T-cell (primary cell): ENCODE measurements around the gene SPRN. TPM values are rescaled to one million over a fixed set of nuclear protein-coding genes. Genes with fewer than 3 reads are reported as not detected.
"Not testable (repeated sequence)": the region's sequence is repeated elsewhere in the genome, so short reads cannot be mapped to it uniquely, and the experiment has no call there.

ENCODE experiments used
- ATAC-seq, 4 experiments: fragments of 200-7000 bp in 3 of 4; fragments of 150-1000 bp in 1 of 4; cut with Tn5 transposase; replicated peaks in 1 of 4; 1 replicate in 3 of 4; 2 replicates in 1 of 4; pipeline ENCODE4 v1.10.0; 2021; ENCODE audit warnings: moderate library complexity in 3 of 4, mild to moderate bottlenecking in 2 of 4, moderate number of reproducible peaks in 1 of 4
- CTCF ChIA-PET, 2 donors: fragments of 300-600 bp; sonication (Branson Sonifier 250); formaldehyde crosslinking; loops; one replicate each; lab custom pipeline; 2022; ENCODE audit warnings: antibody characterized with exemption in 2 of 2; lab: Charles Lee
- POLR2A ChIA-PET, 2 donors: fragments of 300-600 bp; sonication (Branson Sonifier 250); formaldehyde crosslinking; loops; one replicate each; lab custom pipeline; 2022; ENCODE audit warnings: antibody characterized with exemption in 2 of 2; lab: Charles Lee
- DNase-seq, 35 experiments: peaks; one replicate each; pipeline versions ENCODE4 v3.0.0 to v3.0.0-alpha.2; 2013 to 2023
- H3K27ac ChIP-seq: one replicate; pipeline ENCODE4 v1.5.1; 2013; ENCODE audit warnings: low read length
- H3K27me3 ChIP-seq, 2 experiments: replicated peaks in 1 of 2; 1 replicate in 1 of 2; 2 replicates in 1 of 2; pipeline versions ENCODE4 v1.6.1 to v1.7.0; 2013; ENCODE audit warnings: low read length in 1 of 2, mixed read lengths in 1 of 2; ENCODE audit not compliant: control insufficient read depth in 2 of 2, insufficient read depth in 2 of 2; ENCODE audit errors: extremely low read depth in 1 of 2
- H3K36me3 ChIP-seq, 2 donors: 1 replicate in 1 of 2; 2 replicates in 1 of 2; pipeline versions ENCODE4 v1.6.1 to v1.7.0; 2013; ENCODE audit warnings: low read length in 1 of 2; ENCODE audit not compliant: control insufficient read depth in 2 of 2, insufficient read depth in 1 of 2; ENCODE audit errors: extremely low read depth in 1 of 2
- H3K4me1 ChIP-seq, 2 experiments: 1 replicate in 1 of 2; 2 replicates in 1 of 2; pipeline versions ENCODE4 v1.6.1 to v1.7.0; 2013; ENCODE audit warnings: low read length in 2 of 2, mixed read lengths in 1 of 2; ENCODE audit not compliant: insufficient read depth in 2 of 2, control insufficient read depth in 1 of 2; ENCODE audit errors: extremely low read depth in 1 of 2
- H3K4me3 ChIP-seq, 2 donors: 1 replicate in 1 of 2; 2 replicates in 1 of 2; pipeline versions ENCODE4 v1.5.1 to v1.7.0; 2013; ENCODE audit warnings: mild to moderate bottlenecking in 2 of 2, low read length in 1 of 2, moderate library complexity in 1 of 2; ENCODE audit not compliant: control insufficient read depth in 1 of 2; ENCODE audit errors: extremely low read depth in 1 of 2
- H3K9me3 ChIP-seq: 2 replicates; pipeline ENCODE4 v1.7.0; 2013
- H3K27ac Mint-ChIP-seq, 2 donors: one replicate each; pipeline ENCODE4 v1.8.0; 2020 to 2021; ENCODE audit warnings: mild to moderate bottlenecking in 2 of 2, mixed read lengths in 2 of 2
- H3K27me3 Mint-ChIP-seq, 2 donors: one replicate each; pipeline ENCODE4 v1.8.0; 2021 to 2022; ENCODE audit warnings: mixed read lengths in 2 of 2
- H3K36me3 Mint-ChIP-seq: one replicate; pipeline ENCODE4 v1.8.0; 2021; ENCODE audit warnings: mixed read lengths
- H3K4me1 Mint-ChIP-seq, 3 donors: one replicate each; pipeline ENCODE4 v1.8.0; 2020 to 2022; ENCODE audit warnings: mixed read lengths in 3 of 3, mild to moderate bottlenecking in 1 of 3
- H3K4me3 Mint-ChIP-seq, 3 donors: one replicate each; pipeline ENCODE4 v1.8.0; 2020 to 2022; ENCODE audit warnings: mild to moderate bottlenecking in 3 of 3, mixed read lengths in 3 of 3, moderate library complexity in 3 of 3
- H3K9me3 Mint-ChIP-seq, 3 donors: one replicate each; pipeline ENCODE4 v1.8.0; 2020 to 2022; ENCODE audit warnings: mixed read lengths in 3 of 3
- WGBS: methylation state at CpG from one replicate; pipeline ENCODE4 v1.1.5; 2013; ENCODE audit warnings: missing lambda C conversion rate; ENCODE audit not compliant: insufficient coverage; 5-methylcytosine and 5-hydroxymethylcytosine counted together
- total RNA-seq, 35 experiments: library from RNA in 6 of 35; stranded (reverse) in 6 of 35; fragments of 120-200 nt in 1 of 35; gene quantifications; one replicate each; pipeline versions ENCODE4 v1.2.1 to v1.2.4 and lab custom pipeline; 2013 to 2026

Gene SPRN
- total RNA-seq, 5 donors from 2014 or later (not counting 1 experiment from before 2014, with no cell fraction given): 0.06 to 0.12 TPM; not detected in 3

DNA sequence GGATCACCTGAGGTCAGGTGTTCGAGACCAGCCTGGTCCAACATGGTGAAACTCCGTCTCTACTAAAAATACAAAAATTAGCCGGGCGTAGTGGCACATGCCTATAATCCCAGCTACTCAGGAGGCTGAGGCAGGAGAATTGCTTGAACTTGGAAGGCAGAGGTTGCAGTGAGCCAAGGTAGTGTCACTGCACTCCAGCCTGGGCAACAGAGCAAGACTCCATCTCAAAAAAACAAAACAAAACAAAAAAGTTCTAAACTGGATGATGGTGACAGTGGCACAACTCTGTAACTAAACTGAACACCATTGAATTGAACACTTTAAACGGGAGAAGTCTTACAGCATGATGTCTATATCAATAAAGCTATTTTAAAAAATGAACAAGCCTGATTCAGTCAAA, 48.2 kb downstream of the SPRN start:
- Mint-ChIP-seq H3K4me1 (peaks cover 6 to 24% (median 14%) of the 10 kb centered on the region in 3 donors), H3K27ac (peak overlapping the region in 1 of 2 donors; percentile 36), H3K4me3 (peak overlapping the region; percentile 32 to 73 (median 73))
- H3K4me3 ChIP-seq, POLR2A ChIA-PET, H3K27me3 Mint-ChIP-seq, H3K36me3 ChIP-seq, H3K9me3 ChIP-seq, H3K36me3 Mint-ChIP-seq, H3K27ac ChIP-seq, CTCF ChIA-PET, DNase-seq, H3K27me3 ChIP-seq, H3K9me3 Mint-ChIP-seq, ATAC-seq: not testable (repeated sequence)
- 100% methylated on average over 1 of the region's 5 CpGs for WGBS
- peaks cover 3 to 38% of the 10 kb centered on the region in 2 experiments for H3K4me1 ChIP-seq

DNA sequence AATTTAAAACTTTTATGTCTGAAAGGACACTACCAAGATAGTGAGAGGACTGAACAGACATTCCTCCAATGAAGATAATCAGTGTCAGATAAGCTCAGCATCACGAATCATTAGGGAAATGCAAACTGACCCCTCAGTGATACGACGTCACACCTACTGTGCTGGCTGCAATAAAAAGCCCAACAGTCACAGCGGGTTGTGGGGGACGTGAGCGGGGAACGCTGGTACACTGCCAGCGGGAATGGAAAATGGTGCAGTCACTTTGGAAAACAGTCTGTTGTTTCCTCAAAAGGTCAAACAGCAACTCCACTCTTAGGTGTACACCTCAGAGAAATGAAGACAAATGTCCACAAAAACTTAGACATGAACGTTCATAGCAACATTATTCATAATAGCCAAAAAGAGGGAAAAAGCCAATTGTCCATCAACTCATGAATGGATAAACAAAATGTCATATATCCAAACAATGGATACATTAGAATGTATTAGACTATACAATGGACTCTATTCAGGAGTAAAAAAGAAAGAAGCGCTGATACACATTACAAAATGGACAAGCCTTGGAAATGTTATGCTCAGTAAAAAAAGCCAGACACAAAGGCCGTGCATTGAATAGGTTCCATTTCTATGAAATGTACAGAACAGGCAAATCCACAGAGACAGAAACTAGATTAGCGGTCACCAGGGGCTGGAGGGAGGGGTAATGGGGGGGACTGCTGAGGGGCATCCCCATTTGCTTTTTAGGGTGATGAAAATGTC, 48.9 kb downstream of the SPRN start:
- CTCF ChIA-PET: interaction anchor here in 1 of 2 donors (0.6 kb wide), 1 partner anchor 45 kb away, joined by 3 read pairs; no protein-coding TSS in a partner anchor
- Mint-ChIP-seq H3K36me3 (no peaks in the 10 kb centered on the region), H3K27ac (no peak overlapping the region), H3K4me1 (peaks cover 6 to 24% (median 12%) of the 10 kb centered on the region in 3 donors), H3K9me3 (no peaks in the 10 kb centered on the region), H3K4me3 (peak overlapping the region; percentile 47 to 56 (median 48)), H3K27me3 (no peaks in the 10 kb centered on the region)
- ATAC-seq (no peak), DNase-seq (no peak)
- POLR2A ChIA-PET: interaction anchor here in 1 of 2 donors (0.8 kb wide), 1 partner anchor 14 kb away, joined by 3 read pairs; no protein-coding TSS in a partner anchor
- Histone ChIP-seq H3K9me3 (no peaks in the 10 kb centered on the region), H3K27ac (no peak overlapping the region), H3K4me3 (no peak overlapping the region), H3K36me3 (no peaks in the 10 kb centered on the region), H3K27me3 (peaks cover 0 to 5% of the 10 kb centered on the region in 2 experiments), H3K4me1 (peaks cover 3 to 38% of the 10 kb centered on the region in 2 experiments)
- WGBS: 96% methylated on average over 10 of the region's 12 CpGs

DNA sequence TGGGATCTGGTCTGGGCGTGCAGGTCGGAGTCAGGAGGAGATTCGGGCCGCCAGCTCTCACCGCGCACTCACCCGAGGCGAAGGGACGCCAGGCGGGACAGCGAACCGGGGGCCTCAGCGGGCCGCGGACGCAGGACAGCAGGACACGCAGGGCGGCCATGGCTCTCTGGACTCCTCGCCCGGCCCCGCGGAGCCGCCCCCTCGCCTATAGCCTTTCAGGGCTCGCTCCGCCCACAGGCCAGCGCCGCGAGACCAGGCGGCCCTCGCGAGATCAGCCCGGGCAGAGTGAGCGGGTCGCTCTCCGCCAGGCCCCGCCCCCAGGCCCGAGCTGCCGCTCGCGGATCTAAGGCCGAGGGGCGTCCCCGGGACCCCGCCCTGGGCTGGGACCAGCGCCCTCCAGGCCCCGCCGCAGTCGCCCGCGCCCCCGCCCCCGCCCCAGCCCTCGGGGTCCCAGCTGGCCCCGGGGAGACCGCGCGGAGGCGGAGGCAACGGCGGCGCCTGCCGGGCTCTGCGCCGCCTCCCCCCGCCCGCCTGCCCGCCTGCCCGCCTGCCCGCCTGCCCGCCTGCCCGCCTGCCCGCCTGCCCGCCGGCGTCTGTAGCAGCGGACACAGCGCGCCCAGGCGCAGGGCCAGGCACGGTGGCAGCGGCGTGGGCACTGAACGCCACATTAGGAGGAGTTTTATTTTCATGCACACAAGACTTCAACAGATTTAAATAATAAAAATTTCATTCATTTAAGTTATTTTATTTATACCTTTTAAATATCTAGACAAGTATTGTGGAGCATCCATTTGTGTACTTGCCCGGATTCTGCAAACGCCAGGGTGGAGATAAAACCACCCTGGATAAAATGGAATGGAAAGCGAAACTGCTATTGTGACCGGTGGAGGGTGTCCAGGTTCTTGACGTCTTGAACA, 51.0 kb downstream of the SPRN start, which contains the start of gene ECHS1:
TSS of gene ECHS1 (minus strand) at position 181 of the 917 bp plus-strand sequence. CDS start at position 160, 21 bp downstream.
- H3K9me3 ChIP-seq: no peaks in the 10 kb centered on the region
- H3K4me1 ChIP-seq: peaks cover 3 to 27% of the 10 kb centered on the region in 2 experiments
- POLR2A ChIA-PET: no interaction called here
- peak within 1 kb of the TSS; percentile 55 to 57 for H3K4me3 ChIP-seq
- Mint-ChIP-seq H3K27ac (peak within 1 kb of the TSS; percentile 31 to 76), H3K9me3 (no peaks in the 10 kb centered on the region), H3K4me1 (peaks cover 6 to 19% (median 9%) of the 10 kb centered on the region in 3 donors), H3K36me3 (peaks cover 5% of the 10 kb centered on the region), H3K27me3 (no peaks in the 10 kb centered on the region), H3K4me3 (peak within 1 kb of the TSS; percentile 79)
- peaks cover 0 to 5% of the 10 kb centered on the region in 2 experiments for H3K27me3 ChIP-seq
- peaks cover 6 to 15% of the 10 kb centered on the region in 2 donors for H3K36me3 ChIP-seq
- DNase-seq: peak; percentile 77 to 94 (median 89)
- peak; percentile 99 for ATAC-seq
- no peak within 1 kb of the TSS for H3K27ac ChIP-seq
- under 1% methylated on average over 71 of the region's 89 CpGs for WGBS
- CTCF ChIA-PET: no interaction called here

DNA sequence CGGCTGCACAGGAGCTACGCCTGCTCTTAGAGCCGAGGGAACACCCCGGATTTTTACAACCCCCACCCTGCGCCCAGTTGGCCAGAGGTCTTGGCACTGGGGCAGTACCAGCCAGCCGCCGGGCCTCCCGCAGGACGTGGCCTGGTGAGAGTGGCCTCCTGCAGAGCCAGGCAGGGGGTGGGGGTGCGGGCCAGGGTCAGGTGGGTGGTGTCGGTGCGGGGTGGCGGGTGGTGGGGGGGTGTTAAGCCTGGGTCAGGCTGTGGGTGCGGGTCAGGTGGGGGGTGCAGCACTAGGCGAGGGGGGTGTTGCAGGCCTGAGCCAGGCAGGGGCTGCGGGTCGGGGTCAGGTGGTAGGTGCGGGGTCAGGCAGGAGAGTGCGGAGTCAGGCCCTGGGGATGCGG, 51.9 kb downstream of the SPRN start:
- CTCF ChIA-PET: no interaction called here
- no peak overlapping the region for H3K4me3 ChIP-seq

More for the DNA sequence above, 51.9 kb downstream of the SPRN start:
- H3K4me1 Mint-ChIP-seq: peaks cover 6 to 18% (median 6%) of the 10 kb centered on the region in 3 donors
- POLR2A ChIA-PET: no interaction called here
- H3K27me3 Mint-ChIP-seq: no peaks in the 10 kb centered on the region
- Histone ChIP-seq H3K9me3 (no peaks in the 10 kb centered on the region), H3K4me1 (peaks cover 3 to 20% of the 10 kb centered on the region in 2 experiments), H3K36me3 (peaks cover 6 to 20% of the 10 kb centered on the region in 2 donors), H3K27me3 (peaks cover 0 to 3% of the 10 kb centered on the region in 2 experiments), H3K27ac (no peak overlapping the region)
- H3K9me3 Mint-ChIP-seq: no peaks in the 10 kb centered on the region
- H3K4me3 Mint-ChIP-seq: peak overlapping the region; percentile 74 to 79 (median 77)
- ATAC-seq (no peak), DNase-seq (no peak)
- no peak overlapping the region for H3K27ac Mint-ChIP-seq
- WGBS: 90% methylated on average over 11 of the region's 20 CpGs
- peaks cover 5% of the 10 kb centered on the region for H3K36me3 Mint-ChIP-seq

Other genes with a start within 250 kb of the SPRN start
- gene UTF1, start 194.4 kb downstream of the SPRN start, total RNA-seq: under 1 TPM in 1 of 5 donors, not detected in 4; 0.23 TPM
- under 1 TPM in 3 of 5 donors, not detected in 2; 0.12 to 0.13 (median 0.12) TPM for gene VENTX, start 186.8 kb downstream of the SPRN start, total RNA-seq
- 100 to 1,000 TPM in 3 of 5 donors, 10 to 100 TPM in 2; 80.5 to 142 (median 107) TPM for gene ADAM8, start 147.8 kb downstream of the SPRN start, total RNA-seq
- 10 to 100 TPM; 64.5 to 80.8 (median 72.7) TPM for gene TUBGCP2, start 115.8 kb downstream of the SPRN start, total RNA-seq
- 10 to 100 TPM; 35.2 to 44.7 (median 36.8) TPM for gene ZNF511, start 115.7 kb downstream of the SPRN start, total RNA-seq
- 1 to 10 TPM in 4 of 5 donors, under 1 TPM in 1; 0.68 to 5.1 (median 3.6) TPM for gene CALY, start 87.7 kb downstream of the SPRN start, total RNA-seq
- not detected for gene PRAP1, start 77.3 kb downstream of the SPRN start, total RNA-seq
- 10 to 100 TPM in 4 of 5 donors, 1 to 10 TPM in 1; 9.4 to 30.3 (median 26.9) TPM for gene FUOM, start 66.6 kb downstream of the SPRN start, total RNA-seq
- 10 to 100 TPM; 17.6 to 31.7 (median 27.2) TPM for gene ECHS1, start 51.3 kb downstream of the SPRN start, total RNA-seq
- 10 to 100 TPM in 3 of 5 donors, 1 to 10 TPM in 2; 4.3 to 20.0 (median 14.5) TPM for gene PAOX, start 45.4 kb downstream of the SPRN start, total RNA-seq
- 10 to 100 TPM; 46.7 to 79.3 (median 69.4) TPM for gene MTG1, start 30.5 kb downstream of the SPRN start, total RNA-seq
- gene SCART1, start 29.3 kb upstream of the SPRN start, total RNA-seq: 10 to 100 TPM in 3 of 5 donors, 1 to 10 TPM in 2; 5.9 to 13.0 (median 12.1) TPM
- 1 to 10 TPM; 2.4 to 4.7 (median 3.3) TPM for gene CYP2E1, start 102.7 kb upstream of the SPRN start, total RNA-seq
- gene SYCE1, start 141.0 kb upstream of the SPRN start, total RNA-seq: 1 to 10 TPM in 1 of 5 donors, under 1 TPM in 3, not detected in 1; 0.32 to 1.6 (median 0.59) TPM
- gene FRG2B, start 202.2 kb upstream of the SPRN start, total RNA-seq: not detected